Glomerular endothelial cell (primary cell): ENCODE data around the gene PACSIN2. TPM values are rescaled to one million over a fixed set of nuclear protein-coding genes. Genes with fewer than 3 reads are reported as not detected.
"Not testable (repeated sequence)": the region's sequence is repeated elsewhere in the genome, so short reads cannot be mapped to it uniquely, and the experiment has no call there.

Experiments used
- DNase-seq: peaks from one replicate; pipeline ENCODE4 v3.0.0-alpha.2; 2011; ENCODE audit warnings: low read depth, low spot score; ENCODE audit errors: extremely low read depth
- total RNA-seq: library from RNA; depleted of rRNA; stranded (reverse); fragments of >200 nt; gene quantifications from 2 replicates; pipeline ENCODE4 v1.2.3, GENCODE V29; 2015

Gene PACSIN2
- total RNA-seq, 1 donor from 2014 or later: 68.7 TPM

DNA sequence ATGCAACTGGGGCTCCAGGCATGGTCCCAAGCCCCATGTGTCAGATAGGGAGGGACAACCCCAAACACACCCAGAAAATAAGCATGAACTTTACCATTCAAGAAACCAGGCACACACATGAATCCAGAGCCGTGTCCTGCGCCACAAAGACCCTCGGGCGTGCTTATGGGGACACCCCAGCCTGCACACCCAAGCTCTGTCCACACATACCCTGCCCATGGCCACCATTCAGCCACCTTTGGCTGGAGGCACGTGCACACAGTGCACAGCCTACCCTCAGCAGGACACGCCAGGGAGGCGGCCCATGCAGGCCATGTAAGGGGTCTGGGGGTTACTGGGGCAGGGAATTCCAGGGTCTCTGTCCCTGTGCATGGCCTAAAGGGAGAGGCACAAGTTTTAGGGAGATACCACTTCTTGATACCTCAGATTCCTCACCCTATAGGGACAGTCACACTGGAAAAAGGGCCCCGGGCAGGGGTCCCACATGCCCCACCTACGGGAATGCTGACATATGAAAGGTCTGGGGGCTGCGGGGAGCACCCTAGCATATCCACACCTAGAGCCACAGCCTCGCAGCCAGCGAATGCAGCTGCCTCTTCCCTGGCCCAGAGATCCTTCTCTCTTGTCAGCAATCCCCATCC lies 20.6 kb downstream of the PACSIN2 start:
- no peak for DNase-seq

DNA sequence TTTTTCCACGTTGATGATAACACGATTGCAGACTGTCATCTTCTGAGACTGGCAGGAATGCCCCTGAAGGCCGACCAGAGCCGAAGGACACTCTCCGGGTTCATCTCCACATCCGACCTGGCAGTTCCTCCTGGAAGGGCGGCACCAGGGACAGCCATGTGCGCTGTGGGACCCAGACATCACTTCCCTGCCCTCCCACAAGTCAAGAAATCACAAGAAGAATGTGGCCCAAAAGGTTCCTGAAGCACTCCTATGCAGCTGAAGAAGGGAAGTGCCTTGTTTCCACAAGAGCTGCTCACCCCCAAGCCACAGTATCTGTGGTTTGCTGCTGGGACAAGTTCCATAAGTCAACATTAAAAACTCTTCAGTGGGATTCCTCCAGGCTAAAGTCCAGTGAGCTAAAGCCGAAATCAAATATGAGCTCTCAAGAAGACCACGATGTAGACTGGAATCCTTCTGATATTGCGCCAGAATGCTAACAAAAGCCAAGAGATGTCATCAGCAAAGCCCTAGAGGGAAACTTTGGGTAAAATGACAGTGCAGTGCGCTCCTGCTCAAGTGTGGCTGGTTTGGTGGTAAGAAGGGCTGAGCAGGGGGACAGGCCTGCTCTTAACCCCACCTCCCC lies 21.2 kb downstream of the PACSIN2 start:
- no peak for DNase-seq

DNA sequence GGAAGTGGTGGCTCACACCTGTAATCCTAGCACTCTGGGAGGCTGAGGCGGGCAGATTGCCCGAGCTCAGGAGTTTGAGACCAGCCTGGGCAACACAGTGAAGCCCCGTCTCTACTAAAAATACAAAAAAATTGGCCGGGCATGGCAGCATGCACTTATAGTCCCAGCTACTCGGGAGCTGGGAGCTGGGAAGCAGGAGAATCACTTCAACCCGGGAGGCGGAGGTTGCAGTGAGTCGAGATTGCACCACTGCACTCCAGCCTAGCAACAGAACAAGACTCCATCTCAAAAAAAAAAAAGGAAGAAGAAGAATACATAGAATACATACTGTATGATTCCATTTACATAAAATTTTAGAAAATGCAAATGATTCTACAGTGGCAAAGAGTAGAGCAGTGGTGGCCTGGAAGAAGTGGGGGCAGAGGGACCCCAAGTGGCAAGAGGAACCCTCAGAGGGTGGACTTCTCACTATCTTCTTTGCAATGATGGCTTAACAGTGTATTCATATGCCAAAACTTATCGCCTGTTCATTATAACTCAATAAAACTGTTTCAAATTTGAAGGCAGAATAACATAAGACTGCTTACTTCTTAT lies 22.0 kb downstream of the PACSIN2 start:
- no peak for DNase-seq

DNA sequence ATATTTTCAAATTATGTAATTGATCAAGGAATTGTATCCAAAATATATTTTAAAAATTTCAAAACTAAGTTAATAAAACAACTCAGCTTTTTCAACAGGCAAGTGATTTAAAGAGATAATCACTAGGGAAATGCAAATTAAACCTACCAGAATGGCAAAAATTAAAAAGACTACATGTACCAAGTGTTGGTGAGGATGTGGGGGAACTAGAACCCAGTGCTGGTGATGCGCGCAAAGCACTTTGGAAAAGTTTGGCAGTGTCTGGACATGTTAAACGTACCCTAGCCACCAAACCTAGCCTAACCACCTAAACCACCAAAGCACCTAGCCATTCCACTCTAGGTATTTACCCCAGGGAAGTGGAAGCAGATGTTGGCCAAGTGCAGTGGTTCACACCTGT lies 22.9 kb downstream of the PACSIN2 start:
- no peak for DNase-seq

DNA sequence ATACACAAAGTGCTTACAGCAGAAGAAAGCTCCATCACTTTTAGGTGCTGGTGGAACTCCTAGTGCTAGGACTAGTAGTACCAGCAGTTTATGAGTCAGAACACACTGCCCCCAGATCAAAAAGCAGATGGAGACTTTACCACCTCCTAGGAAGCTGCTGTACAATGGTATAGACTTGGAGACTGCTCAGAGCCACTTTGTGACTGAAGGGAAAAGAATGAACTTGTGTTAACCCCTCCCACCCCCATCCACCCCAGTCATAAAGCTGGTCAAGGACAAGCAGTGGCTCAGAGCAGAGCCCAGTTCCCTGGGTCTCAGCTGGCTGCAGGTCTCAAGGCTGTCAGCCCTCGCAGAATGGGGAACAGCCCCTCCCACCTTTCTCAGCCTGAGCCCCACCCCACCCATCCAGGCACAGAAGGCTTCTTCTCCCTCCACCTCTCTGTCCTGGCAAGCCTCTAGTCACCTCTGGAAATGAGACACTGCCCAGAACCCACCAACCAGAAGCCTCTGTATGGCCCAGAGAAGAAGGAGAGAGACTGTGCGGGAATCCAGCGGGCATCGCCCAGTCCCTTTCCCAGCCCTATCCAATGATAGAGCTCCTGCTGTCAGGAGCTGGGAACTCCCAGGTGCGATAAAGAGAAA lies 23.8 kb downstream of the PACSIN2 start:
- DNase-seq: no peak

DNA sequence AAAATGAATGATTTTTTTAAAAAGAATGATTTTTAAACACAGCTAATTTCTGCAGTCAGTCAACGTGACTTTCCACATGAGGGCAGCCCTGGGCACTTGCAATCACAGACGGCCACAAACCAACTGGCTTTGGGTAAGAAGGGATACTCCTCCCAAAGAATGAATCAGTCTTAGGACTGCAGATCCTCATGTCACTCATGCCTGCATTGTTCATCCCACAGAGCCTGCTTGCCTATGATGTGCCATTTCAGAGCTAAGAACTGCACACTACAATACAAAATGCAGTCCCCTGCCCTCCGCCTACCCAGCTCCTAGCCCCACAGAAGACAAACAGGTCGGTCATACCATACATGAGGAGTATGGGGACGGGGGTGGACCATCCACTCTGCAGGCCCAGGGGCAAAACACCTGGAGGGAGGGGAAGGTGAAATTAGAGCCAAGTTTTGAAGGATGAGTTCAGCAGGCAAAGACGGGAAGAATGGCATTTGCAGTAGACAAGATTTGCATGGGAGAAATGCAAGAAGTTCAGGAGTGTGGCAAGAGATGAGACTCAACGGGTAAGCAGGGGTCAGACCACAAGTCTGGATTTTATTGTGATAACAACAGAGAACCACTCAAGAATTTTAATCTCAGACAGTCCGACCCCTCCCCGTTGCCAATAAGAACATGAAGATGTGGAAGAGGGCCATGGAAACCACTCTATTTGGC lies 24.7 kb downstream of the PACSIN2 start:
- DNase-seq: no peak

DNA sequence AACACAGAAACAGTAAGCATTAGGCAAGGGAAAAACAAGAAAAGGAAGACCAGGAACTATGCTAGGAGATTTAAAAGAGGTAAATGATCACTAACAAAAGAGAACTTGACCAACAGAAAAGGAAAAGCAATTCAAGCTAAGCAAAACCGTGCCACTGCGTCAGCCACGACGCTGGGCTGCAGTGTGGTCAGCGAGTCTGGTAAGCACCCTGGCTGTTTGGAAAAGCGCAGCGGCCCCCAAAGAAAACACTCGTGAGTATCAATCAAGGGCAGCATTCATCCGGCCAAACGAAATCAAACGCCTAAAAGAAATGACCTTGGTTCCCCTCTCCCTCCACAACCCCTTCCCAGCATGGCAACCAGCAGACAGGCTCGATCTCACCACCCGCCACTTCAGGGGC lies 28.8 kb downstream of the PACSIN2 start:
- DNase-seq: no peak

DNA sequence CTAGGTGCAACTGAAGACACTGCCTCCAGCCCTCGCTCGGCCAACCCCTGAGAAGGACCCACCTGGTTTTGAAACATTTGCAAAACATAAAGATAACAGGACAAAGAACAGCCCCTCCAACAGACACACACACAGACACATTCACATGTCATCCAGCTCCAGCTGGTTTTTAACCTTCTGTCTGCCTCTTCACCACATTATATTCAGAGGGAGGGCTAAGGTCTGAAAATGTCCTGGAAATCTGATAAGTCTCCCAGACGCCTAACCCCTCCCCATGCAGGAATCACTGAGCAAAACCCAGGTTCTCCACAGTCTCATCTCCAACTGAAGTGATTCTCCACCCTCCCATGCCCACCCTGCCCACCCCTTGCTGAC lies 29.4 kb downstream of the PACSIN2 start:
- no peak for DNase-seq

DNA sequence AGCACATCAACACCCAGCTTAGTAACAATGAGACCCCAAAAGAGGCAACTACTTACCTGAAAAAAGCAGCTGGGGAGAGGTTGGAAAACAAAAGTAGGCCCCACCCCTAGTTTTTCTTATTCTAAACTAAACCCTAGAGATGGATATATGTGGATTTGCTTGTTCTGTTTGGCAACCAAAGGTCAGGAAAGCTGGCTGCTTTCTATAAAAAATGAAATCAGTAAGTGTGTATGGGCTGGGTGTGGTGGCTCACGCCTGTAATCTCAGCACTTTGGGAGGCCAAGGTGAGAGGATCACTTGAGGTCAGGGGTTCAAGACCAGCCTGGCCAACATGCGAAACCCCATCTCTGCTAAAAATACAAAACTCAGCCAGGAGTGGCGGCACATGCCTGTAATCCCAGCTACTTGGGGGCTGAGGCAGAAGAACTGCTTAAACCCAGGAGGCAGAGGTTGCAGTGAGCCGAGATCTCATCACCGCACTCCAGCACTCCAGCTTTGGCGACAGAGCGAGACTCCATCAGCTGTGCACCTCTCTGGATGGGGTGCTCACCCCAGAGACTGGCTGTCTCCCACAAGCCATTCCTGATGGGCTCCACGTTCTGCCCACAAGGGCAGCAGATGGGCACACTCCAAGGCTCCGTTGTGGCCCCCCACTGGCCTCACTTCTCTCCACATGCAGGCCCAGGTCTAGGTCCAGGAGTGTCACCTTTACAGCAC lies 30.0 kb downstream of the PACSIN2 start:
- DNase-seq: no peak

DNA sequence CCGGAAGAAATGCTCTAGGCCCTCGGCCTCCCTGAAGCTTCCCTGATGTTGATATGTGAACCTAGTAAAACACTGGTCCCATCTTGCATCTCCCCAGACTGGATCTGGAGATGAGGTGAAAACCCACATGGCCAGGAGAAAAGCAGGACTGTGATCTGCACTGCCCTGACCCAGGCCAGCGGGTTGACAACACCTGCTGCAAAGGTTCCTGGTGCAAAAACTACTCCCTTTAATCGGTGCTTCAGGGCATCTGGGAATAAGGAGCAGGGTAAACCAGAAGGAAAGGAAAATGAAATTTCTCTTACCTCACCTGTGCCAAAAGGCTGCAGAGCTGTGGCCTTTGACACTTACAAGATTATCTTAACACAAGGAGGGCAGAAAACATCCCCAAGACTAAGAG lies 30.6 kb downstream of the PACSIN2 start:
- no peak for DNase-seq

DNA sequence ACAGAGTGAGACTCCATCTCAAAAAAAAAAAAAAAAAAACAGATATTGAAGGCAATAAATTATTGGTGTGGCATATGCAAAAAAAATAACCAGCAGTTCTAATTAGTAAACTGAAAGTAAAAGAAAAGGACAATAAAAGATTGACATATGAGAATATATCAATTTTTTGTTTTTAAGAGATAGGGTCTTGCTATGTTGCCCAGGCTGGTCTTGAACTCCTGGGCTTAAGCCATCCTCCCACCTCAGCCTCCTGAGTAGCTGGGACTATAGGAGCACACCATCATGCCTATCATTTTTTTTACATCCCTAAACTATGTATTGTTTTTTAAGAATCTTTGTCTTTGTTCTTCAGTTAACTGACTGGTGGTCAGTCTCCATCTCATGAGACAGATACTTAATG lies 31.5 kb downstream of the PACSIN2 start:
- DNase-seq: no peak

DNA sequence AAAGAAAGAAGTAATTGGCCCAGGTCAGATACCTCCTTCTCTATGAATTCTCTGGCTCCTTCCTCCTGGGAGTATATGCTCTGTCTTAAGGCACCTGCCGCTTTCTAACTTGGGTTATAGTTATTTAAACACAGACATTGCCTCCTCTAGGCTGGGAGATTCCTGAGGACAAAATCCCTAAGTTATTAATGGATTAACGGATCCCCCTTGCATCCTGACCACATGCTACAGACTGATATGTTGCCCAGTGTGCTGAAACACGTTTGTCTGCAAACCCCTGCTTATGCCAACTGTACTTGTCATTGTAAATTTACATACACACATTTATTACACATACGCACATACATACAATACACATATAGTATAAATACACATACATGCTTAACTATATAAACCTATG lies 35.3 kb downstream of the PACSIN2 start:
- no peak for DNase-seq

DNA sequence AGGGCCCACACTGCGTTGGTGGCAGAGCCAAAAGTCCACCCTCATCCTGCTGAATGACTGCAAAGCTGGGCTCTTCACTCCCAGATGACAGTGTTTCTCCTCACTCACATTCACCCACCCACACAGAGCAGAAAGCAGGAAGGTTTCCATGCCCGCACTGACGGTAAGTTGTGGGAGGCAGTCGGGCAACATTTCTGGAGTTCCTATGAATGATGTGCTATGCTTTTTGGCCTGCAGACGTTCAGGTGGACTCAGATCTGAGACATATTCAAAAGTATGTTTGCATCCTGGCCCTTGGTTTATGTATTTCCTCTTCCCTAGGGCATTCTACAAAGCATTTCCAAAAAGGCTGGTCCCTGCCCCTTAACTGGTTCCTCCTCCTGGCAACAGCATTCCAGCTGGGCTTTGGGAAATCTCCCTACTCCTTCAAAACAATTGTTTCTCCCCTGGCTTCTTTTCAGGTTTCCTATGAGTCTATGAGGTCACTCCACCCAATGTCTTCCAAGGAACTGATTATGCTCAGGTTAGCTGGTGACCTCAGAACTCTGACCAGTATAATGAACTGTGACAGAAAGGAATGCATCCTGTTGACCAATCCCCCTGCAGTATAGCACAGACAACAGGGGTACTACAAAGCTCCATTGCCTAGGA lies 36.4 kb downstream of the PACSIN2 start:
- DNase-seq: no peak

DNA sequence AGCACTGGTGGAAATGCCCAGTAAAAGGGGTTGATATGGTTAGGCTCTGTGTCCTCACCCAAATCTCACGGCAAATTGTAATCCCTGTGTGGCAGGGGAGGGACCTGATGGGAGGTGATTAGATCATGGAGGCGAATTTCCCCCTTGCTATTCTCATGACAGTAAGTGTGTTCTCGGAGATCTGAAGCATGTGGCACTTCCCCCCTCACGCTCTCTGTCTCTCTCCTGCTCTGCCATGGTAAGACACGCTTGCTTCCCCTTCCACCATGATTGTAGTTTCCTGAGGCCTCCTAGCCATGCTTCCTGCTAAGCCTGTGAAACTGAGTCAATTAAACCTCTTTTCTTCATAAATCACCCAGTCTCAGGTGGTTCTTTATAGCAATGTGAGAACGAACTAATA lies 37.4 kb downstream of the PACSIN2 start:
- DNase-seq: no peak

DNA sequence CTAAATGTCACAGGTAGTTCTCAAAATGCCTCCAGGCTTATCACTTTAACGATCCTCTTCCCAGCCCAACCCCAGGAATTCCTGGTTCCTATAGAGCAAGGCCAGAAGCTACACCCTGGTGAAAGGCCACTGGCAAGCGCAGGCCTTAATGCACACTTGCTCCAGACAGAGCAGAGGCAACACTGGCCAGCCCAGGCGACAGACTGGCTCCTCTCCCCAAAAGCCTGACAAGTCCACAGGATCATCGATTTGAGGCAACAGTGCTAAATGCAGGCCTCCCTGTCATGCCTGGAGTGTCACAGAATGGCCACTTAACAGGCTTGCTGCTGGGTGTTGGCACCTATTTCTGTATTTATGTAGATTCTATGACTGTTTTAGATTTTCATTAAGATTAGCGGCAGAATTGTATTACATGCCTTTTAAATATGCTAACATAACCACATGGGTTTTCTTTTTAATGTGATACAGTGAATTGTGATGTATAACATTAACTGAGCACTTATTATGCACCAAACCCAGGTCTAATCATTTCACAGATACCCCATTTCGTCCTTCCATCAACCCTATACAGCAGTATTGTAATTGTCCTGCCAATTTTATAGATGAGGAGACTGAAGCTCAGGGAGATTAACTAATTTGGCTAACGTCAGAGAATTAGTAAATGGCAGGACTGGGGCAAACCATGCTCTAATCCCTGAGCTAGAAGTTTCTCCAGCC lies 38.6 kb downstream of the PACSIN2 start:
- no peak for DNase-seq

DNA sequence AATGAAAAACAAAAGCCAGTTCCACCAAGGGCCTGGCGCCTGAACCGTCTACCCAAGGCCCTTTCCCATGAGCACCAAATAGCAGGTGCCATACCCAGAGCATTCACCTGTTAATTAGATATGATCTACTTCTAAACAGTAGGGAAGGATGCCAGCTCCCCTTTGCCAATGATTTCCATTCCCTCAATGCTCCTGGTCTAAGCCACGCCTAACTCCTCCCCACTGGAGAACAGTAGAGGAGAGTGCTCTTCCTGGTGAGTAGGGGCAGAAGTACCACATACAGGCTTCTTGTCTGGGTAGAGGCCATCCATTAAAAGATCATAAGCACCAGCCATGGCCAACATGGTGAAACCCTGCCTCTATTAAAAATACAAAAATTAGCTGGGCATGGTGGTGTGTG lies 40.7 kb downstream of the PACSIN2 start:
- no peak for DNase-seq

DNA sequence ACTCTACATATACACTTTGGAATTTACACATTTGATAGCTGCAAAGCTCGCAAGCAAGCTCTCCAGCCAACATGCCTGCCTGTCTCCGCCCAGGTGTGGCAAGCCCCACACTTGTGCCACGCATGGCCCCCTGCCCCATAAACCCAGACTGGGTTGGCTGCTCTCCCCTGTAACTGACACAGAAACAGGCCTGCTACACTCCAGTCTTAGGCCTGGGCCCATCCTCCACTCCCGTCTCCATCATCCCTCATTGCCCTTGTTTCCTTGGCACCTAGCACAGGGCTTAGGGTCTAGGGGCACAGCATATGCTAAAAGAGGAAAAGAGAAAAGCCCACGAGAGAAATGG lies 41.4 kb downstream of the PACSIN2 start:
- no peak for DNase-seq

DNA sequence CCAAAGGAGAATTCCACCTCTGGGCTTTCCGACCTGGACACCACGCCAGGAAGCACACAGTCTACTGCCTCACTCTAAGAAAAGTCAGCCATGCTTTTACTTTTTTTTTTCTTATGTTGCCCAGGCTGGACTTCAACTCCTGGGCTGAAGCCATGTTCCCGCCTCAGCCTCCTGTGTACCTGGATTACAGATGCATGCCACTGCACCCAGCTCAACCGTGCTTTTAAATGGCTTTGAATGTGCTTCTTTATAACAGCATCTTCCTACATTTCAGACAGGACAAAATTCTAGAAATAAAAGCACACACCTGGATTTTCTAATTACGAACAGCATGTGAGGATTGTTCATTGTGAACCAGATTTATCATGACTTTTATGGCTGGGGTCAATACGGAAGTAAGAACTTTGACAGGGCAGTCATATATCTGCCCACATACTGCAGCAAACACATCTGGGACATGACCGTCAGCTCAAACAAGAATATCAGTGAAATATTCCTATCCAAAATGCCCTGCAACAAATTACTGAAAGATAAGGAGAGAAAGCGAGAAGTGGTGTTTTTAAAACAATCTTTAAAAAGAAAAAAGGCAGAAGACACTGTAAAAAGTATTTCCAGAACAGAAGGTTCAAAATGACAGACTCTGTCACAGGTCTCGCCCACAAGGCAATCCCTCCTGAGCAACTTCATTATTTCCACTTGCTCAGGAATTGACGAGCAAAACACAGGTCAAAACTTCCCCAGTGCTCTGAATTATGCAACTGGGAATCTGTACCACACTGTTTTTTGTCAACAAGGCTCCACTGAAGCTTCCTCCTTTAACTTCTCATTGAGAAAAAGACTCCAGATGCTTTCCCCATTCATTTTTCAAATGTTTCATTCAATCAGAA lies 42.1 kb downstream of the PACSIN2 start:
- no peak for DNase-seq

DNA sequence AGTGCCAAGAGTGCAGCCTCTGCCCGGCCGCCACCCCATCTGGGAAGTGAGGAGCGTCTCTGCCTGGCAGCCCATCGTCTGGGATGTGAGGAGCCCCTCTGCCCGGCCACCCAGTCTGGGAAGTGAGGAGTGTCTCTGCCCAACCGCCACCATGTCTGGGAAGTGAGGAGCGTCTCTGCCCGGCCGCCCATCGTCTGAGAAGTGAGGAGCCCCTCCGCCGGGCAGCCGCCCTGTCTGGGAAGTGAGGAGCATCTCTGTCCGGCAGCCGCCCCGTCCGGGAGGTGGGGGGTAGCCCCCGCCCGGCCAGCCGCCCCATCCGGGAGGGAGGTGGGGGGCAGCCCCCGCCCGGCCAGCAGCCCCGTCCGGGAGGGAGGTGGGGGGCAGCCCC lies 43.5 kb downstream of the PACSIN2 start:
- DNase-seq: not testable (repeated sequence)
